Activated T-cell treated with anti-CD3 and anti-CD28 coated beads, Interleukin-2, amount 50 U/mL, for 4 hours (primary cell): Measurements from ENCODE around the gene MYL7. TPM values are rescaled to one million over a fixed set of nuclear protein-coding genes. Genes with fewer than 3 reads are reported as not detected.

Experiments used
- ATAC-seq, 2 donors: fragments of 200-7000 bp; cut with Tn5 transposase; one replicate each; pipeline ENCODE4 v1.10.0; 2021
- DNase-seq: peaks from one replicate; pipeline ENCODE4 v3.0.0-alpha.2; 2020
- H3K27me3 Mint-ChIP-seq: one replicate; pipeline ENCODE4 v1.8.0; 2021; ENCODE audit warnings: low read depth, mixed read lengths
- H3K36me3 Mint-ChIP-seq: one replicate; pipeline ENCODE4 v1.8.0; 2022; ENCODE audit warnings: mixed read lengths; ENCODE audit not compliant: insufficient read depth
- H3K4me1 Mint-ChIP-seq: one replicate; pipeline ENCODE4 v1.8.0; 2021; ENCODE audit warnings: low read depth, mixed read lengths
- H3K4me3 Mint-ChIP-seq: one replicate; pipeline ENCODE4 v1.8.0; 2021; ENCODE audit warnings: mild to moderate bottlenecking, moderate library complexity, mixed read lengths
- H3K9me3 Mint-ChIP-seq: one replicate; pipeline ENCODE4 v1.8.0; 2021; ENCODE audit warnings: mixed read lengths
- total RNA-seq, 3 donors: library from RNA; stranded (reverse); gene quantifications; one replicate each; pipeline ENCODE4 v1.2.1, GENCODE V29; 2021

The MYL7 gene
- total RNA-seq, 3 donors from 2014 or later, result 0.55 TPM; not detected in 2

DNA sequence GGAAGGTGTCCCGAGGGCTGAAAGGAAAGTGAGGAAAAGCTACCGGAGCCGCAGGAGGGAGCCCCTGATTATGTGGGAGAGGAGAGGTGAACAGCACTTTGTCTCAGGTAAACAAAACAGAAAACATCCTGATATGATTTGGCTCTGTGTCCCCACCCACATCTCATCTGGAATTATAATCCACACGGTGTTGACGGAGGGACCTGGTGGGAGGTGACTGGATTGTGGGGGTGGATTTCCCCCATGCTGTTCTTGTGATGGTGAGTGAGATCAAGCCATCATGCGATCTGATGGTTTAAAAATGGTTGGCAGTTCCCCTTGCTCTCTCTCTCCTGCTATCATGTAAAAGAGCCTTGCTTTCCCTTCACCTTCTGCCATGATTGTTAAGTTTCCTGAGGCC is 20.7 kb downstream of the MYL7 start:
- H3K27me3 Mint-ChIP-seq, result no peaks in the 10 kb centered on the region
- H3K9me3 Mint-ChIP-seq, result no peaks in the 10 kb centered on the region
- no peak for ATAC-seq
- H3K4me3 Mint-ChIP-seq, result peak overlapping the region; percentile 27
- no peak for DNase-seq
- H3K4me1 Mint-ChIP-seq, result peaks cover 33% of the 10 kb centered on the region
- H3K36me3 Mint-ChIP-seq, result peaks cover 36% of the 10 kb centered on the region

DNA sequence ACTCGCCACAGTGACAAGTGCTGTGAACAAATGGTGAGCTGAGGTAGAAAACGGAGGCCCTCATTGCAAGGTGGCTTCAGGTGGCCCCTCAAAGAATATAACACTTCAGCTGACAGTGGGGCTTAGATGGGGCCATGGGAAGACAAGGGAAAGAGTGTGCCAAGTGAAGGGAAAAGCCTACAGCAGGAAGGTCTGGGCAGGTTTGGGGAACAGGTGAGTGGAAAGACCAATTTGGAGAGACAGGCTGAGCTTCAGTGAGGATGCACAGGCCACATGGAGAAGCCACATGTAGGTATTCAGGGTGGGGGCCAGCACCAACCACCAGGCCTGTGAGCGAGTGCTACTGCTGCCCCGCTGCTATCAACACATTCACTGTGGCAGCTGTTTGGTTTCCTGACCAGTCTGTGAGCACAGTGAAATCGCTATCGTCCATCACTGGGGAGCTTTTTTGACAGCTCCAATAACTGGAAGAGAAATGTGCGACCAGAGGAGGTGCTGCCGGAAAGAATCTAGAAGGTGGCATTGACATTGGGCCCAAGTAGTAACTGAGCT is 21.2 kb downstream of the MYL7 start:
- Mint-ChIP-seq H3K4me3 (peak overlapping the region; percentile 55), H3K4me1 (peaks cover 33% of the 10 kb centered on the region), H3K36me3 (peaks cover 40% of the 10 kb centered on the region), H3K9me3 (no peaks in the 10 kb centered on the region), H3K27me3 (no peaks in the 10 kb centered on the region)
- no peak for DNase-seq
- no peak for ATAC-seq

DNA sequence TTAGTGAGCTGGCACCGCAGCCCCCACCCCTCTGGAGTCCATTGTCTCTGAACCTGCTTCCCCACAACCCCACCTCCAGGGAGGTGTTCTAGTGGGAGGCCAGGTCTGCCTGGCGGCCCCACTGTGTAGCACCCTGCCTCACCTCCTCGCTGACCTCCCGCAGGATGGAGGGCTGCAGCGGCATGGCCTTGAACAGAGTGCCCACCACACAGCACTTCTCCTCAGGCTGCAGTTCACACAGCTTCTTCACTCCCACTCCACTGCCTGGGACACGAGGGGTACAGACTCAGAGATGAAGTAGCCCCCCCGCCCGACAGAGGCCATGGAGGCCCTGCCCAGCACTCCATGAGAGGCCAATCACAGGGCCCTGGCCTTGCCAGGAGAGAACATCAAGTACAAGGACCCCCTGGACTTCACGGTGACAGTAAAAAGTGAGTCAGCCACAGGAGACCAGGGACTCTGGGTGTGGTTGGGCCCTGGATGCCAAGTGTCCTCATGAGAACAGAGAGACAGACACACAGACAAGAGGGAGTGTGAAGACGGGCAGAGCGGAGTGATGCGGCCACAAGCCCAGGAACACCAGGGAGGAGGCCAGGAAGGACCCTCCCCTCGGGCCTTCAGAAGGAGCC is 23.2 kb downstream of the MYL7 start:
- Mint-ChIP-seq H3K9me3 (no peaks in the 10 kb centered on the region), H3K4me3 (no peak overlapping the region), H3K36me3 (peaks cover 44% of the 10 kb centered on the region), H3K27me3 (no peaks in the 10 kb centered on the region), H3K4me1 (peaks cover 30% of the 10 kb centered on the region)
- ATAC-seq (no peak), DNase-seq (no peak)

DNA sequence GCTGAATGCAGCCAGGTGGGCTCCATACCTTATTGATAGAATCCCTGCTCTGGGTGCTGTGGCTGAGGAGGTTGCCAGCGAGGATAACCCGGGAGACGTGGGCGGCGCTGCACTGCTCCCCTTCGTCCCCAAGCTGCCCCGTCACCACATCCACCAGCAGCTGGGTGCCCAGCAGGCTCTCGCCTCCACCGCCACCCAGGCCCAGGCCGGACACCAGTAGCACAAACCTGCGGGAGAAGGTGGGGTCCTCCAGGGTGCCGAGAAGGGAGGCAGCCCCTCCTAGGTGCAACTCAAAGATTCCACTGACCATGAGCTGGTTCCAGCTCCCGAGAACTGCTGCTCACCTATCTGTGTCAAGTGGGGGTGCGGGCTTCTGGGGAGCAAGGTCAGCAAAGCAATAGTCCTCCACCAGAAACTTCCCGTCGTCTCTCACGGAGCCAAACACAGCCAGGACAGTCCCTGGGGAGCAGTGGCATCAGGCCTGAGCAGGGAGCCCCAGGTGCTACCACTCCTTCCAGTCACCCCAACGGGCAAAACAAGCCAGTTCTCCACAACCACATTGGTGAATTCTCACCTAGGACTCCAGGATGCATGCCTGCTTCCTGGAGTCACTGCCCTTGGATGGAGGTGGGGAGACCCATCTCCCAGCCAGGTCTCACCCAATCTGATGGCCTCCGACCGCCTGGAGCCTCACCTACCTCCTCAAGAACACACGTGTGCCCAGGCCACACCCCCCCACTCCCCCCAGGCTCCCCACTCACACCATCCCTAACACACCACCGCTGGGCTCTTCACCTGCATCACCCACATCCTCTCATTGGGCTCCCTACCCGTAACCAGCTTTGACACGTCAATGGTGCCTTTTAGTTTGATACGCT is 24.1 kb downstream of the MYL7 start:
- Mint-ChIP-seq H3K27me3 (no peaks in the 10 kb centered on the region), H3K36me3 (peaks cover 41% of the 10 kb centered on the region), H3K9me3 (no peaks in the 10 kb centered on the region), H3K4me3 (no peak overlapping the region), H3K4me1 (peaks cover 22% of the 10 kb centered on the region)
- no peak for DNase-seq
- no peak for ATAC-seq

DNA sequence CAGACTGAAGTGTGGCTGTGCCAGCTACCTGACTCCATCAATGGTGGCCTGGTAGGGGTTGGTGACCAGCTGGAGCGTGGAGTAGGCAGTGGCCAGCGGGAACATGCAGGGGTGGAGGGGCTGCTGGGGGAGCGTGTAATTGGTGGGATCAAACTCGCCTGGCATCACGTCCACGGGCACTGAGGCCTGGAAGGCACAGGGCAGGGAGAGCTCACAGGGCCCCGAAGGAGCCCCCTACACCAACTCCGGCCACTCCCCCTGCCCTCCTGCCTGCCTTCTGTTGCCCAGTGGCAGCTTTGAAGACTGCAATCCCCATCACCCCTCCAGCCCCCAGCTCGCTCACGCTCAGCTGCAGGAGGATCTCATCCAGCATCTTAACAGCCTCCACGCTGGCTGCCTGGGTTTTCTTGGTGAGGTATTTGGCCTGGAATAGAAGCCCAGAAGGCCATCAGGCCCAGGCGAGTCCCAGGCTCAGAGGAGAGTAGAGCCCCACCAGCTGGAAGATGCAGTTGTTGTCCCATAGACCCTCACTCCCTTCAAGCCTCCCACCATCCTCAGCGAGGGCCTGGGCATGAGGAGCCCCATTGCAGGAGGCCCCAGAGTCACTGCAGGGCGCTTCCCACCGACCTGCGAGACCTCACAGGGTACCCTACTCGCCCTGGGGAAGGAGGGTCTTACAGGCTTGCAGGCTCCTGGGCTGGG is 24.9 kb downstream of the MYL7 start:
- ATAC-seq, result no peak
- H3K4me1 Mint-ChIP-seq, result peaks cover 15% of the 10 kb centered on the region
- H3K27me3 Mint-ChIP-seq, result no peaks in the 10 kb centered on the region
- no peak overlapping the region for H3K4me3 Mint-ChIP-seq
- H3K36me3 Mint-ChIP-seq, result peaks cover 40% of the 10 kb centered on the region
- DNase-seq, result no peak
- no peaks in the 10 kb centered on the region for H3K9me3 Mint-ChIP-seq

DNA sequence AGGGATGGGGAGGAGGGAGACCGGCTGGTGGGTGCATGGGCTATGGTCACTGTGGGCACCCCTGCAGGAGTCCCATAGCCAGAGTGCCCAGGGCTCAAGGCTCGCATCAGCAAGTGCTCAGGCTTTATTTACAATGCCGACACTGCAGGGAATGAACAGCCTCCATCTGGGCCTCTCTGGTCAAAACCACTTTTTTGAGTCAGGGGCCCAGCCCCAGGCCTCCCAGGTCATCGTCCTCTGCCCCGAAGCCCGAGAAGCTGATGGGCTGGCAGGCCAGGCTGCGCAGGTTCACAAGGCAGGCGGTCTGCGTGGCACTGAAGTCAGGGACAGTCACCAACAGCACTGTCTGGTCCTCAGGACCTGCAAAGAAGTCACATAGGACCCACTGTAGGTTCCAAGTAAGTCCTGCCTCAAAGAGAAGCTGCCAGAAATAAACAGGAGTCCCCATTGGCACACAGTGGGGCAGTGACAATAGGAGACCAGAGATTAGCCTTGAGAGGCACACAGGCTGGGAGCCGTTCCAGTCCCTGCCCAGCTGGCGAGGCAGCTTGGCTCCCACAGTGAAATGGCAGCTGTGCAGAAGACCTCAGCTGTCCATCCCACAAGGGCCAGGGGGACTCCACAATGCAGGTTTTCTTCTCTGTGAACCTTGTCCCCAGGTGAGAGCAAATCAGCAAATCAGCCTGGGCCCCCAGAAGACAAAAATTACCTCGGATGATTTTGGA is 26.4 kb downstream of the MYL7 start:
- no peaks in the 10 kb centered on the region for H3K27me3 Mint-ChIP-seq
- no peak for DNase-seq
- peaks cover 2% of the 10 kb centered on the region for H3K4me1 Mint-ChIP-seq
- H3K36me3 Mint-ChIP-seq, result peaks cover 26% of the 10 kb centered on the region
- no peak for ATAC-seq
- no peak overlapping the region for H3K4me3 Mint-ChIP-seq
- H3K9me3 Mint-ChIP-seq, result no peaks in the 10 kb centered on the region

DNA sequence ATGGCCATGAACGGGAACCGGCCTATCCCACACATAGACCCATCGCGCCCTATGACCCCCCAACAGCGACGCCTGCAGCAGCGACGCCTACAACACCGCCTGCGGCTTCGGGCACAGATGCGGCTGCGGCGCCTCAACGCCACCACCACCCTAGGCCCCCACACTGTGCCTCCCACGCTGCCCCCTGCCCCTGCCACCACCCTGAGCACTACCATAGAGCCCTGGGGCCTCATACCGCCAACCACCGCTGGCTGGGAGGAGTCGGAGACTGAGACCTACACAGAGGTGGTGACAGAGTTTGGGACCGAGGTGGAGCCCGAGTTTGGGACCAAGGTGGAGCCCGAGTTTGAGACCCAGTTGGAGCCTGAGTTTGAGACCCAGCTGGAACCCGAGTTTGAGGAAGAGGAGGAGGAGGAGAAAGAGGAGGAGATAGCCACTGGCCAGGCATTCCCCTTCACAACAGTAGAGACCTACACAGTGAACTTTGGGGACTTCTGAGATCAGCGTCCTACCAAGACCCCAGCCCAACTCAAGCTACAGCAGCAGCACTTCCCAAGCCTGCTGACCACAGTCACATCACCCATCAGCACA is 27.3 kb downstream of the MYL7 start:
- Mint-ChIP-seq H3K4me3 (no peak overlapping the region), H3K9me3 (no peaks in the 10 kb centered on the region), H3K4me1 (no peaks in the 10 kb centered on the region), H3K27me3 (no peaks in the 10 kb centered on the region), H3K36me3 (peaks cover 19% of the 10 kb centered on the region)
- DNase-seq, result no peak
- no peak for ATAC-seq

DNA sequence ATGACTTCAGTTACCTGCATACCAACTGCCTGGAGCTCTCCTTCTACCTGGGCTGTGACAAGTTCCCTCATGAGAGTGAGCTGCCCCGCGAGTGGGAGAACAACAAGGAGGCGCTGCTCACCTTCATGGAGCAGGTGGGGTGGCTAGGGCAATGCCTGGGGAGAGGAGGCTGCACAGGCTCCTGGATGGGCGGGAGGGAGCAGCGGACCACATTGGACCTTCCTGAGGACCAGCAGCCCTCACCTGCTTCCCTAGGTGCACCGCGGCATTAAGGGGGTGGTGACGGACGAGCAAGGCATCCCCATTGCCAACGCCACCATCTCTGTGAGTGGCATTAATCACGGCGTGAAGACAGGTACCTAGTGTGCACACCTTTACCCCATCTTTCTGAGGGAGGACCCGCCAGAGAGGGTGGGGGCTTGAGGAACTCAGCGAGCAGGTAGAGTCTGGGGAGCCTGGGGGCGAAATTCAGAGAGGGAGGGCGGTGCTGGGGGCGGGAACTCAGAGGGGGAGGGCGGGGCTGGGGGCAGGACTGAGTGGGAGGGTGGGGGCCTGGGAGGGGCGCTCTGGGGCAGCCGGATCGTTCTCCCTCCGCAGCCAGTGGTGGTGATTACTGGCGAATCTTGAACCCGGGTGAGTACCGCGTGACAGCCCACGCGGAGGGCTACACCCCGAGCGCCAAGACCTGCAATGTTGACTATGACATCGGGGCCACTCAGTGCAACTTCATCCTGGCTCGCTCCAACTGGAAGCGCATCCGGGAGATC is 28.0 kb downstream of the MYL7 start:
- H3K36me3 Mint-ChIP-seq, result peaks cover 16% of the 10 kb centered on the region
- H3K27me3 Mint-ChIP-seq, result no peaks in the 10 kb centered on the region
- H3K4me1 Mint-ChIP-seq, result no peaks in the 10 kb centered on the region
- no peaks in the 10 kb centered on the region for H3K9me3 Mint-ChIP-seq
- ATAC-seq (no peak), DNase-seq (no peak)
- H3K4me3 Mint-ChIP-seq, result no peak overlapping the region

DNA sequence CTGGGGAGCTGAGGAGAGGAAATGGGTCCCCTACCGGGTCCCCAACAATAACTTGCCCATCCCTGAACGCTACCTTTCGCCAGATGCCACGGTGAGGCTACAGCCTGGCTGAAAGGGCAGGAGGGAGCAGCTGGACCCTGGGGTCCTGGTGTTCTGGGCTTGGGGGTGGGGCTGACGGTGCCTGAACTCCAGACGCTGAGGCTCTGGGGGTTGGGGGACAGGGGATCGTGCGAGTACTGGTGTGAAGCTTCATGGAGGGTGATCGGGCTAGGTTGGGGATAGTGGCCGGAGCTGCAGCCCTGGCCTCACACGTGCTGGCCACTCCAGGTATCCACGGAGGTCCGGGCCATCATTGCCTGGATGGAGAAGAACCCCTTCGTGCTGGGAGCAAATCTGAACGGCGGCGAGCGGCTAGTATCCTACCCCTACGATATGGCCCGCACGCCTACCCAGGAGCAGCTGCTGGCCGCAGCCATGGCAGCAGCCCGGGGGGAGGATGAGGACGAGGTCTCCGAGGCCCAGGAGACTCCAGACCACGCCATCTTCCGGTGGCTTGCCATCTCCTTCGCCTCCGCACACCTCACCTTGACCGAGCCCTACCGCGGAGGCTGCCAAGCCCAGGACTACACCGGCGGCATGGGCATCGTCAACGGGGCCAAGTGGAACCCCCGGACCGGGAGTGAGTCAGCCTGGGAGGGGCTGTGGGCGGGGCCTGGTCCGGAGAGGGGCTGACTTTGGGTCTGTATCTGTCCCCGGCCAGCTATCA is 28.7 kb downstream of the MYL7 start:
- DNase-seq (no peak), ATAC-seq (no peak)
- H3K4me1 Mint-ChIP-seq, result no peaks in the 10 kb centered on the region
- no peak overlapping the region for H3K4me3 Mint-ChIP-seq
- peaks cover 10% of the 10 kb centered on the region for H3K36me3 Mint-ChIP-seq
- H3K9me3 Mint-ChIP-seq, result no peaks in the 10 kb centered on the region
- no peaks in the 10 kb centered on the region for H3K27me3 Mint-ChIP-seq

DNA sequence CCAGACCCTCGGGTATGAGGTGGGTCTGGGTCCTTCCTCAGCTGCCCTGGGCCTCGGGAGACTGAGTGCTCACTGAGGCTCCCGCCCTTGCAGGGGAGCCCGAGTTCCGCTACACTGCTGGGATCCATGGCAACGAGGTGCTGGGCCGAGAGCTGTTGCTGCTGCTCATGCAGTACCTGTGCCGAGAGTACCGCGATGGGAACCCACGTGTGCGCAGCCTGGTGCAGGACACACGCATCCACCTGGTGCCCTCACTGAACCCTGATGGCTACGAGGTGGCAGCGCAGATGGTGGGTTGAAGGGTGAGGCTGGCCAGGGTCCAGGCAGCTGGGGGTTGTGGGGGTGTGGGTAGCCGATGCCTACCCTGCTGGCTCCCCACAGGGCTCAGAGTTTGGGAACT is 29.4 kb downstream of the MYL7 start:
- no peaks in the 10 kb centered on the region for H3K4me1 Mint-ChIP-seq
- peaks cover 8% of the 10 kb centered on the region for H3K36me3 Mint-ChIP-seq
- H3K4me3 Mint-ChIP-seq, result no peak overlapping the region
- no peak for DNase-seq
- no peaks in the 10 kb centered on the region for H3K9me3 Mint-ChIP-seq
- ATAC-seq, result no peak
- no peaks in the 10 kb centered on the region for H3K27me3 Mint-ChIP-seq

DNA sequence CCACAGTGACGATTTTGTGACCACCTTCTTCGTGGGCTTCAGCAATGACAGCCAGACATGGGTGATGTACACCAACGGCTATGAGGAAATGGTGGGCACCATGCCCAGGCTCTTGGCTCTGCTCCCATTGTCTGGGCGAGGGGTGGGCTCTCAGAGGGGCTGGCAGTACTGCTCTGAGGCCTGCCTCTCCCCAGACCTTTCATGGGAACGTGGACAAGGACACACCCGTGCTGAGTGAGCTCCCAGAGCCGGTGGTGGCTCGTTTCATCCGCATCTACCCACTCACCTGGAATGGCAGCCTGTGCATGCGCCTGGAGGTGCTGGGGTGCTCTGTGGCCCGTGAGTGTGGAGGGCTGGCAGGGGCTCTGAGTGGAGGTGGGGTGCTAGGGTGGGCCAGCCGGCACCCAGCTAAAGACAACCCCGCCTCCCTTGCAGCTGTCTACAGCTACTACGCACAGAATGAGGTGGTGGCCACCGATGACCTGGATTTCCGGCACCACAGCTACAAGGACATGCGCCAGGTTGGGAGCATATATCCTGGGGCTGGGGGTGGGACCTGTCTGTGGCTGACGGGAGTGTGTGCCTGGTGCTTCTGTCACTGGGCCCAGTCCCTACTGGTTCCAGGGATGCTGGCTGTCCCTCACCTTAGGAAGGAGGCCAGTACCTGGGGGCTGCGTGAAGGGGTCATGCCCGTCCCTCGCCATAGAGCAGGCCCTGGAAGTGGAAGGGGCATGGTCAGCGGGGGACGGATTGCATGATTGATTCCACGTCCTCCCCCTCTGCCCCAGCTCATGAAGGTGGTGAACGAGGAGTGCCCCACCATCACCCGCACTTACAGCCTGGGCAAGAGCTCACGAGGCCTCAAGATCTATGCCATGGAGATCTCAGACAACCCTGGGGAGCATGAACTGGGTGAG is 30.2 kb downstream of the MYL7 start:
- H3K4me1 Mint-ChIP-seq, result peaks cover 4% of the 10 kb centered on the region
- no peaks in the 10 kb centered on the region for H3K9me3 Mint-ChIP-seq
- H3K4me3 Mint-ChIP-seq, result no peak overlapping the region
- H3K36me3 Mint-ChIP-seq, result peaks cover 8% of the 10 kb centered on the region
- ATAC-seq (no peak), DNase-seq (no peak)
- H3K27me3 Mint-ChIP-seq, result peaks cover 4% of the 10 kb centered on the region

DNA sequence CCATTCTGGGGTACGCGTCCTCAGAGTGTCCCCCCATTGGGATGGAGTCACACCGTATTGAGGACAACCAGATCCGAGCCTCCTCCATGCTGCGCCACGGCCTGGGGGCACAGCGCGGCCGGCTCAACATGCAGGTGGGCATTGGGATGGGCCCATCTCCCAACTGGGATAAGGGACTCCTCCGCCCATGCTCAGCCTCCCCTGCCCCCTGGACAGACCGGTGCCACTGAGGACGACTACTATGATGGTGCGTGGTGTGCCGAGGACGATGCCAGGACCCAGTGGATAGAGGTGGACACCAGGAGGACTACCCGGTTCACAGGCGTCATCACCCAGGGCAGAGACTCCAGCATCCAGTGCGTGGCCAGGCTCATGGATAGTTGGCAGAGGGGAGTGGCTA is 31.1 kb downstream of the MYL7 start:
- Mint-ChIP-seq H3K27me3 (peaks cover 14% of the 10 kb centered on the region), H3K4me1 (peaks cover 12% of the 10 kb centered on the region), H3K9me3 (no peaks in the 10 kb centered on the region), H3K4me3 (no peak overlapping the region), H3K36me3 (peaks cover 5% of the 10 kb centered on the region)
- ATAC-seq (no peak), DNase-seq (no peak)
